ACC112 (cell line): Measurements from ENCODE around the gene PAX1.
A peak's percentile ranks its signal among the peaks of the same experiment; 100 is the strongest.

Experiments used
- H2AFZ ChIP-seq: fragments of 200-600 bp; sonication (generic); one replicate; pipeline ENCODE4 v1.6.0; 2017; ENCODE audit warnings: antibody characterized with exemption, low read length; ENCODE audit not compliant: unreplicated experiment
- H3K27ac ChIP-seq: fragments of 200-600 bp; sonication (generic); 2 replicates; pipeline ENCODE4 v1.5.1; 2014; ENCODE audit warnings: low read depth, mild to moderate bottlenecking, antibody characterized with exemption, low read length, moderate library complexity
- H3K27me3 ChIP-seq: fragments of 200-600 bp; sonication (generic); 2 replicates; pipeline ENCODE4 v1.6.1; 2014; ENCODE audit warnings: mild to moderate bottlenecking, antibody characterized with exemption, low read length, moderate library complexity, mixed read lengths; ENCODE audit not compliant: insufficient read depth
- H3K36me3 ChIP-seq: fragments of 200-600 bp; sonication (generic); 2 replicates; pipeline ENCODE4 v1.6.1; 2016; ENCODE audit warnings: mild to moderate bottlenecking, antibody characterized with exemption, low read length, moderate library complexity, mixed read lengths; ENCODE audit not compliant: insufficient read depth
- H3K4me1 ChIP-seq: fragments of 200-600 bp; sonication (generic); one replicate; pipeline ENCODE4 v1.6.1; 2016; ENCODE audit warnings: low read length, mixed read lengths; ENCODE audit not compliant: insufficient read depth, unreplicated experiment, control insufficient read depth
- H3K4me3 ChIP-seq: fragments of 200-600 bp; sonication (generic); 2 replicates; pipeline ENCODE4 v1.5.1; 2014; ENCODE audit warnings: mild to moderate bottlenecking, low read depth, low read length
- H3K79me2 ChIP-seq: fragments of 200-600 bp; sonication (generic); one replicate; pipeline ENCODE4 v1.6.0; 2016; ENCODE audit warnings: low read length; ENCODE audit not compliant: control insufficient read depth, unreplicated experiment, insufficient read depth

The PAX1 gene

DNA sequence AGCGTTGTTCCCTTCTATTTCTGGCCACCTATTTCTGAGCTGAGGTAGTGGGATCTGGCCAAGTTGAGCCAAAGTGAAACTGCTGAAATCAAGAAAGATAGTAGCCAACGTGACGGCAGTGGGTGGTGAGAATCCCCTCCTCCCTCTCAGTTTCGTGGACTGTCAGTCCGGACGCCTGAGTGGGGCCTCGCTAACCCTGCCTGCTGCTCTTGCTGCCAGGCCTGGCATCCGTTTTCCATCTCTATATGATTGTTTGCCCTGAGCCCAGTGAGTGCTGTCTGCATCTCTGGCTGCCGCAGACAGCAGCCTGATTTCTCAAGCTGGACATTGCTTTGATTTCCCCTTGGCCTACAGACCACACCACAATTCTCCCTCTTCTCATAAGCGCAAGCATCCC is 23.5 kb upstream of the PAX1 start:
- H3K27me3 ChIP-seq: peaks cover 8% of the 10 kb centered on the region; the same call in 1 of the 2 replicates
- H3K27ac ChIP-seq: no peak overlapping the region
- no peaks in the 10 kb centered on the region for H3K79me2 ChIP-seq
- no peaks in the 10 kb centered on the region for H3K36me3 ChIP-seq
- no peak overlapping the region for H2AFZ ChIP-seq
- H3K4me3 ChIP-seq: peak overlapping the region; percentile 37; the same call in 1 of the 2 replicates
- no peaks in the 10 kb centered on the region for H3K4me1 ChIP-seq

DNA sequence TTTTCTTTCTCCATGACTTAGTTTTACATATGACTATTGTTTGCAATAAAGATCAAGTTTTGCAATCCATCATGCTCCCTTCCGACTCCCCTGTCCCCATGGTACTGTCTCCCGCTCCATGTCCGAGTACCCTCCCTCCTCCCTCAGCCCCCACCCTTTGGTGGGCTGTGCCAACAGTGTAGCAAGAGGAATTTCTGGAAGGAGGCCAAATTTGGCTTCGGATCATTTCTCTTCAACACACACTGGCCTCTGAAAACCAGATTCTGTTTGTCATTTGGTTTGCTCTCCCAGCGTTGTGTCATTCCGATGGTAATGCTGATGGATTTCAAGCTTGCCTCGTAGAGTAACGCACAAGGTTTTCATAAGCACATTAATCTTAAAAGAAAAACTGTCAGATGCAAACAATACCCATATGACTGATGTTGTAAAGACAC is 22.9 kb upstream of the PAX1 start:
- H2AFZ ChIP-seq: no peak overlapping the region
- H3K36me3 ChIP-seq: no peaks in the 10 kb centered on the region
- no peak overlapping the region for H3K27ac ChIP-seq
- H3K79me2 ChIP-seq: no peaks in the 10 kb centered on the region
- H3K4me3 ChIP-seq: no peak overlapping the region
- peaks cover 8% of the 10 kb centered on the region; the same call in 1 of the 2 replicates for H3K27me3 ChIP-seq
- no peaks in the 10 kb centered on the region for H3K4me1 ChIP-seq

DNA sequence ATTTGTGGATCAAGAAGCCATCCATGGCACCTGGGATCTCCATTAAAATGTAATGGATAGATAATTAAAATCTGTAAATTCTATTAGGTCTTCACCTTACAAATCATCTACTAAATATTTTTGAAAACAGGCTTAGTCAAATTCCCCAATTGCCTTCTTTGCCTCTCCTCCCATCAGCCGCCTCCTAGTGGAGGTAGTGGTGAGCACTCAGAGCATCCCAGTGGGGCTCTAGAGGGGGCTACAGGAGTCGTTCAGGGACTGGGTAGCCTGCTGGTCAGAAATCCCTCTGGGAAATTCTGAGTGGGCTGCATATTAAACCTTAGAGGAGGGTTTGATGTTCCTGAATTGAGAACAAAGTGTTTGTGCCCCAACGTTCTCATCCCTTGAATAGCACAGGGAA is 20.8 kb upstream of the PAX1 start:
- H3K27me3 ChIP-seq: peaks cover 8% of the 10 kb centered on the region; the same call in 1 of the 2 replicates
- no peaks in the 10 kb centered on the region for H3K36me3 ChIP-seq
- H3K4me3 ChIP-seq: no peak overlapping the region
- no peak overlapping the region for H3K27ac ChIP-seq
- H3K79me2 ChIP-seq: no peaks in the 10 kb centered on the region
- no peak overlapping the region for H2AFZ ChIP-seq
- H3K4me1 ChIP-seq: no peaks in the 10 kb centered on the region

- Histone ChIP-seq H3K27me3 (peaks cover 8% of the 10 kb centered on the region; the same call in 1 of the 2 replicates), H3K27ac (no peak overlapping the region), H3K79me2 (no peaks in the 10 kb centered on the region), H3K36me3 (no peaks in the 10 kb centered on the region), H3K4me3 (no peak overlapping the region), H3K4me1 (no peaks in the 10 kb centered on the region), H2AFZ (no peak overlapping the region)
Measured at GRCh38 chr20:21685981-21686380, 19.5 kb upstream of the PAX1 start.

DNA sequence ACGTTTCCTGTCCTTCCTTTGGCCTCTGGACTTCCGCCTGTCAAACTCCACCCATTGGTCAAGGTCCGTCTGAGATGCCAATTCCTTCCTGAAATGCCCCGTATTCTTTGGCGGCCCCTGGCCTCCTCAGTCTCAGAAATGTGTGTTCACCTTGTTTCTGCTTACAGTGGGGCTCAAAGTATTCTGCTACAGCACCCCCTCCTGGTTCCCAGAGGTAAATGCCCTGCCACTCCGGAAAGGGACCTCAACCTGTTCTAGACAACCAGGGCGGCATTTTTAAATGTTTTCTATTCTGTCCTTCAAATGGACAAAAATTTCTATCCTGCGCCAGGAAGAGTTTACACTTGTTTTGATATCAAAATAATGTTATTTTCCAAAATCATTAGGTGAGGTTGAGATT is 12.1 kb upstream of the PAX1 start:
- no peaks in the 10 kb centered on the region for H3K27me3 ChIP-seq
- H3K4me1 ChIP-seq: no peaks in the 10 kb centered on the region
- H3K27ac ChIP-seq: no peak overlapping the region
- no peak overlapping the region for H2AFZ ChIP-seq
- no peaks in the 10 kb centered on the region for H3K79me2 ChIP-seq
- no peak overlapping the region for H3K4me3 ChIP-seq
- H3K36me3 ChIP-seq: no peaks in the 10 kb centered on the region

GRCh38 chr20:21698494-21699215 is 6.8 kb upstream of the PAX1 start:
- H2AFZ ChIP-seq: no peak overlapping the region
- no peak overlapping the region for H3K4me3 ChIP-seq
- H3K4me1 ChIP-seq: no peaks in the 10 kb centered on the region
- H3K27me3 ChIP-seq: peaks cover 12% of the 10 kb centered on the region; the same call in 1 of the 2 replicates
- H3K36me3 ChIP-seq: no peaks in the 10 kb centered on the region
- no peaks in the 10 kb centered on the region for H3K79me2 ChIP-seq
- no peak overlapping the region for H3K27ac ChIP-seq

GRCh38 chr20:21699216-21699508 is 6.3 kb upstream of the PAX1 start:
- no peak overlapping the region for H2AFZ ChIP-seq
- peaks cover 15% of the 10 kb centered on the region; the same call in 1 of the 2 replicates for H3K27me3 ChIP-seq
- no peak overlapping the region for H3K4me3 ChIP-seq
- no peaks in the 10 kb centered on the region for H3K79me2 ChIP-seq
- no peaks in the 10 kb centered on the region for H3K4me1 ChIP-seq
- H3K27ac ChIP-seq: no peak overlapping the region
- H3K36me3 ChIP-seq: no peaks in the 10 kb centered on the region

DNA sequence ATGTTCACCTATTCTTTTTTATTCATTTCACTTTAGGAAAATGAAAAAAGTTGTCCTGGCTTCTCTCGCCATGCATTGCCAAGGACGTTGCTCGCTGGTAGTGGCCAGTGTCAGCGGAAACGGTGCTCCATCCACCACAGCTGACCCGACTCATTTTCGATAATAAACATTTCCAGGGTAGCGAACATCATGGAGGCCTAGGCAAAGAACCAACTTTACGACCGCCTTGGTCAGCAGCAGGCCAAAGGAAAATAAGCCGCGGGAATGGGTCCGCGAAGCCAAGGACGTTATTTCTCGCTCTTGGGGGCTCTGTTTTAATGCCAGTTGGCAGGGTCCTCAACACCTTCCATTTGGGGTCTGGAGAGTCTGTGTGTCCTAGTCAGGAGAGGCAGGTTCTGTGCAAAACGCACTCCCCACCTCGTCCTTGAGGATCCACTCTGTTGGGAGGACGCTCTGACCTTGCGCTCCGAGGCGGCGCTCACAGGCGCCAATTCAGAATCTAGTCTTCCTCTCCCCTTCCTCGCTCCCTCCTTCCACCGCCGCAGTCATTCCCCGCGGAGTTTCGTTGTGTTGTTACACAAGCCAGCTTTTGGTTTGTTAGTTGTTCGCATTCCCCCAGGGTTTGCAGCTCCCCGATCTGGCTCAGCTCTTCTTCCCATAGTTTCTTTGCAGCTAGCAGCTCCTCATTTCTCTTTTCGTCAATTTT is 4.1 kb upstream of the PAX1 start:
- peaks cover 31% of the 10 kb centered on the region; the same call in 1 of the 2 replicates for H3K27me3 ChIP-seq
- H3K27ac ChIP-seq: no peak overlapping the region
- no peaks in the 10 kb centered on the region for H3K4me1 ChIP-seq
- H3K79me2 ChIP-seq: no peaks in the 10 kb centered on the region
- H3K4me3 ChIP-seq: no peak overlapping the region
- H3K36me3 ChIP-seq: no peaks in the 10 kb centered on the region
- H2AFZ ChIP-seq: no peak overlapping the region

DNA sequence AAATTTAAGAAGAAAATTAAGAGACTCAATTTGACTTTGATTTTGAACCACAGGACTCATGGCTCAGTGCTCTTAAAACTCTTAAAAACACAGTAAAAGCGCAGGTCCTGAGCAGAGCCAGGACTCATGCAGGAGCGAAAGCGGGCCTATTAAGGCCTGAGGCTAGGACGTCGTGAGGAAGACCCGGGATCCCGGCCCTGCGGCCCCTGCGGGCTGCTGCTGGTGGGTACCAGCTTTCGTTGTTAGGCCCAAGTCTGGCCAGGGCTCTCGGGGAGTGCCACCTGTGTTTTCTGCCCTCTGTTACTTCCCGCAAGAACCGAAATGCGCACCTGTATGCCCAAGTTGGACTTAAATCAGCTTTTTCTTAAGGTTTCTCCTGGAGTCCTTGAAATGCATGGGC is 3.4 kb upstream of the PAX1 start:
- Histone ChIP-seq H3K4me3 (no peak overlapping the region), H3K79me2 (no peaks in the 10 kb centered on the region), H3K27ac (no peak overlapping the region), H3K27me3 (peaks cover 38% of the 10 kb centered on the region; the same call in 1 of the 2 replicates), H3K4me1 (no peaks in the 10 kb centered on the region), H3K36me3 (no peaks in the 10 kb centered on the region), H2AFZ (no peak overlapping the region)

- Histone ChIP-seq H3K27ac (no peak overlapping the region), H3K4me1 (no peaks in the 10 kb centered on the region), H3K36me3 (no peaks in the 10 kb centered on the region), H2AFZ (no peak overlapping the region), H3K79me2 (no peaks in the 10 kb centered on the region), H3K4me3 (no peak overlapping the region), H3K27me3 (peaks cover 42% of the 10 kb centered on the region; the same call in 1 of the 2 replicates)
Measured at GRCh38 chr20:21702553-21703470, 2.7 kb upstream of the PAX1 start.
